Skin epidermis (tissue), 12 donors: ENCODE results near the gene FANCC.
"Not testable (repeated sequence)": the region's sequence is repeated elsewhere in the genome, so short reads cannot be mapped to it uniquely, and the experiment has no call there.

Experiments used
- H3K27ac ChIP-seq, 21 experiments: fragments of 200-600 bp; sonication (generic) in 11 of 21; one replicate each; pipeline ENCODE4 v1.5.0; 2020; ENCODE audit warnings: mild to moderate bottlenecking in 3 of 21, inconsistent platforms in 2 of 21, moderate library complexity in 2 of 21
- H3K4me3 ChIP-seq, 7 experiments: fragments of 200-600 bp; sonication (generic) in 2 of 7; one replicate each; pipeline ENCODE4 v1.5.0; 2020; ENCODE audit warnings: inconsistent platforms in 2 of 7, mild to moderate bottlenecking in 2 of 7, moderate library complexity in 1 of 7

FANCC gene

GRCh38 chr9:95286151-95286550, 31.4 kb downstream of the FANCC start:
- Histone ChIP-seq H3K4me3 (no peak overlapping the region), H3K27ac (no peak overlapping the region)

GRCh38 chr9:95285307-95285706, 32.2 kb downstream of the FANCC start:
- Histone ChIP-seq H3K27ac (no peak overlapping the region), H3K4me3 (no peak overlapping the region)

- Histone ChIP-seq H3K4me3 (no peak overlapping the region), H3K27ac (no peak overlapping the region)
Measured at GRCh38 chr9:95284162-95285080, 33.1 kb downstream of the FANCC start.

- H3K4me3 ChIP-seq = no peak overlapping the region
- H3K27ac ChIP-seq = no peak overlapping the region
Measured at GRCh38 chr9:95283673-95284072, 33.8 kb downstream of the FANCC start.

- no peak overlapping the region for H3K4me3 ChIP-seq
- no peak overlapping the region for H3K27ac ChIP-seq
Measured at GRCh38 chr9:95282332-95282731, 35.2 kb downstream of the FANCC start.

GRCh38 chr9:95280745-95281144, 36.8 kb downstream of the FANCC start:
- no peak overlapping the region for H3K4me3 ChIP-seq
- no peak overlapping the region for H3K27ac ChIP-seq

DNA sequence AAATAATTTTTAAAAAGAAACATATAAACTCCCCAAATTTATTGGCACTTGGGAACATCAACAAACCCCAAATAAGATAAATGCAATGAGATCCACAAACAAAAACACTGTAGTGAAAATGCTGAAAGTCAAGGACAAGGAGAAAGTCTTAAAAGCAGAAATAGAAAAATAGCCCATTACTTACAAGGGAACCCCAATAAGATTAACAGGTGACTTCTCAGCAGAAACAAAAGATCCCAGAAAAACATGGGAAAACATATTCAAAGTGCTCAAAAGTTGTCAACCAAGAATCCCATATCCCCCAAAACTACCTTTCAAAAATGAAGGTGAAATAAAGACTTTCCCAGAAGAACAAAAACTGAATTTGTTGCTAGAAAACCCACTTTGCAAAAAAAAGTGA, 40.0 kb downstream of the FANCC start:
- Histone ChIP-seq H3K27ac (no peak overlapping the region), H3K4me3 (no peak overlapping the region)

DNA sequence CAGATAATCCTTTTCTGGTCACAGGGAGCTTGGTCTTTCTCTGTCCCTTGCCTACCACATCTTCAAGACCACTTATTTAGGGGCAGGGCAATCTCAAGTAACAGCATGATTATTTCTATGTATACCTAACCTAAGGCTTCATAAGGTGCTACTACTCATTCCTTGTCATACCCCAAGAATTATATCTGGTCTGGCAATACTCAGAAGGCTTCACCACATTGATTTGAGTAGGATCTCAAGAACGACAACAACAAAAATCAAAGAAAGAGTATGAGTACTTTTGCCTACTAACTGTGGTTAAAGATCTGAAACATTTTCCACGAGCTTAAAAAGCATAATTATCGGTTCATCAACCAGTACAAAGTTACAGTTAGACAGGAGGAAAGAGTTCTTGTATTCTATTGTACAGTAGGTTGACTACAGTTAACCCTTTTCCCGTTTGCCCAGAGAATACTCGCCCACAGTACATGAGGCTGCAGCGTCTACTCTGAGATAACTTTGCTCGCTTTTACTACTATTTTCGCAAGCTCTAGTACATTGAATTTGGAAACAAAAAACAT, 41.0 kb downstream of the FANCC start:
- Histone ChIP-seq H3K27ac (no peak overlapping the region), H3K4me3 (no peak overlapping the region)

DNA sequence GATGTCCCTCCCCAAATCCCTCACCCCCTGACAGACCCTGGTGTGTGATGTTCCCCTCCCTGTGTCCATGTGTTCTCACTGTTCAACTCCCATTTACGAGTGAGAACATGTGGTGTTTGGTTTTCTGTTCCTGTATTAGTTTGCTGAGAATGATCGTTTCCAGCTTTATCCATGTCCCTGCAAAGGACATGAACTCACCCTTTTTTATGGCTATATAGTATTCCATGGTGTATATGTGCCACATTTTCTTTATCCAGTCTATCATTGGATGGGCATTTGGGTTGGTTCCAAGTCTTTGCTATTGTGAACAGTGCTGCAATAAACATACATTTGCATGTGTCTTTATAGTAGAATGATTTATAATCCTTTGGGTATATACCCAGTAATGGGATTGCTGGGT, 43.3 kb downstream of the FANCC start:
- H3K27ac ChIP-seq, H3K4me3 ChIP-seq: not testable (repeated sequence)

DNA sequence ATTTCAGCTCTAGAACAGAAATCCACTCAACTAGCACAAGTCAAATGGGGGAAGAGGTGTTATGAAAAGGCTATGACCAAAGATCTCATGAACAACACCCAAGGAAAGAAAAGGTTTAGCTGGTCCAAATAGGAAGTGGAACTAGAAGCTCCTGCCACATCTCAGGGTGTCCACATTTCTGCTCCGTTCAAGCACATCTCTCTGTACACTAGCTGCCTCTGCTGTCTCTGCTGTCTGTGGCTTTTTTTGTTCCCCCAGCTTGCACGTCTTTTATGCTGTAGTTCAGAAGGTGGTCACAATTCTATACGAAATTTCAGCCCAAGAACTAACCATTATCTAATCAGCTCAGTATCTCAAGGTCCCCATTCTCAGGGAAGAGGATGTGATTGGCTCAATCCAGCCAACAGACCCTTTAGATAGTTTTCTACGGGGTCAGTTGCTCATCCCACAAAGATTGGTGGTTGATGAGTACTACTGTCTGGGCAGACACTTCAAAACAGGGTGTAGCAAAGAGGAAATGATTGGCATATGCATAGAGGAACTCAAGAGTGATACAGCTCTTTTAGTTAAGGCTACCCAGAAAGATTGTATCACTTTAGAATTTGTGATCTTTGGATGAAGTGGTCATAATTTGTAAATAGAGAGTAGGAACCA, 44.0 kb downstream of the FANCC start:
- H3K27ac ChIP-seq = no peak overlapping the region
- no peak overlapping the region for H3K4me3 ChIP-seq

DNA sequence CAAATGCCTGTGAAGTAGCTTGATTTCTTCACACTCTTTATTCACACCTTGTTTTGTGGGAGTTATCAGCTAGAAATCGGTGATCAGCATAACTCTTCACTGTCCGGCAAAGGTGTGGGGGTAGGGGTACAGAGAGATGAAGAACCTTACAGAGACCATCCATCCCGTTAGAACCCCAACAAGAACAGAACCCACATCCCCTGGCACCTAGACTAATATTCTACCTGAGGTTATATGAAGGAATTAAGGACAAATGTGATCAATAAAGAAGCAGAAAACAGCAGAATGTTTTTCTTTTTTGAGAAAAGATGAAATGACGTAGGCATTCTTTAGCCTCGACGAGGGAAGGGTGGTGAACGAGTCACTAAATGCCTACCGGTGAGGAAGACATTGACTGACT, 44.7 kb downstream of the FANCC start:
- no peak overlapping the region for H3K27ac ChIP-seq
- no peak overlapping the region for H3K4me3 ChIP-seq

GRCh38 chr9:95270790-95271189, 46.7 kb downstream of the FANCC start:
- Histone ChIP-seq H3K27ac (no peak overlapping the region), H3K4me3 (no peak overlapping the region)

- H3K27ac ChIP-seq, H3K4me3 ChIP-seq: not testable (repeated sequence)
Measured at GRCh38 chr9:95269803-95270773, 47.4 kb downstream of the FANCC start.

DNA sequence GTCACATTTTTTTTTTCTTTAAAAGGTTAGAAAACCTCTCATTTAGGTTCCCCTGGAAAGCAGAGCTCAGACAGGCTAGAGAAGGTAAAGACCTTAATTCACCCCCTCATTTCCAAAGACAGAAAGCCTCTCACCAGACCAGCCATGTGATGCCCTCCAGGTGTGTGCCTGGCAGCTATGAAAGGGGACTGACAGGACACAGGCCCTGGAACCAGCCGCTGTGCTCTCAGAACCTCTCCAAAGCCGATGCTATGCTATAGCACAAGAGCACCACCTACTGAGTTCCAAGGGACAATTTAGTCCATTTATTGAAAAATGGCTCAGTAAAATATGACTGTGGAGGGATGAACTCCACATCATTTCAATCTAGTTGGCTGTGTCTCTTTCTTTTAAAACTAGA, 48.8 kb downstream of the FANCC start:
- Histone ChIP-seq H3K4me3 (no peak overlapping the region), H3K27ac (no peak overlapping the region)

DNA sequence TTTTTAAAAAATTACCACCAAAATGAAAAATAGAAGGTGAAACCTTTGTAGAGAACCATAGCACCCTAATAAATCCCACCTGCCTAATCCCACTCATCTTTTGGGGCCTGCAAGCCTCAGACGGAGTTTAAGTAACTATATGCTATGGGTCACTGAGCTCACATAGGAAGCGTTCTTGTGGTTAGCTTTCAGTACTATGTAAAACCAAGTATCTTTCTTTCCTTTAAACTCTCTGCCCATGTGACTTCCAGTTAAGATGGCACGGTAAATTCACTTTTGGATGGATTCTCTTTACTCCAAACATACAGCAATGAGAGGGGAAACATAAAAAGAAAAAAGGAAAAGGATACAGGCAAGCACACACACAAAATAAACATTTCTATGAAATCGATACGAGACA, 50.9 kb downstream of the FANCC start:
- no peak overlapping the region for H3K27ac ChIP-seq
- no peak overlapping the region for H3K4me3 ChIP-seq

GRCh38 chr9:95265960-95266359, 51.5 kb downstream of the FANCC start:
- no peak overlapping the region for H3K27ac ChIP-seq

DNA sequence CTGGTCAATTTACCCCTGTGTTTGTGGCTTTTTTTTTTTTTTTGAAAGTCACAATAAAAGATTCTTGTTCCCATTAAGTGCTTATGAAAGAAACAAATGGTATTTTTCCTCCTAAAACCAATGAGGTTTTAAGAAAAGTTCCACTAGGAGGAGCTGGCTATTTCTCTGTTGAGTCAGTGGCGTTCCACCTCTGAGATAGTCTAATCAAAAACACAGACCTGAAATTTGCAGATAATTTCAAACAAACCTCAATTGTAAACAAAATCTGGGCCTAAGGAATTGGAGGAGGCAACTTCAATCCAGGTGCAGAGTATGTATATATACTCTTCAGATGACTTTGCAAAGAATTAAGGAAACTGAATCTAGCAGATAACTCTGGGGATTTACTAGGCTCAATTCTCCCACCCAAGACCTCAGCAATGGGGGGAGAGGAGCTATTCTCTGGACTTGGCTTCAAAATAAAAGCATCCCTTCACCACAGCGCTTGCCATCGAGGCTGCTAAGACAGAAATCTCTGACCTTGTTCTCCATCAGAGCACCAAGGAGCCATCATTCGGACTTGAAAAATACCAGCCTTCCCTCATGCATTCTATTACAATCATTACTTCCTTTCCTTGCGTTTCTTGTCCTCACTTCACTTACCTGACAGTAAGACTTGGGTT, 52.4 kb downstream of the FANCC start:
- no peak overlapping the region for H3K27ac ChIP-seq
- no peak overlapping the region for H3K4me3 ChIP-seq

More at GRCh38 chr9:95265960-95266359, 51.5 kb downstream of the FANCC start:
- no peak overlapping the region for H3K4me3 ChIP-seq

- Histone ChIP-seq H3K27ac (no peak overlapping the region), H3K4me3 (no peak overlapping the region)
Measured at GRCh38 chr9:95261890-95262289, 55.6 kb downstream of the FANCC start.

DNA sequence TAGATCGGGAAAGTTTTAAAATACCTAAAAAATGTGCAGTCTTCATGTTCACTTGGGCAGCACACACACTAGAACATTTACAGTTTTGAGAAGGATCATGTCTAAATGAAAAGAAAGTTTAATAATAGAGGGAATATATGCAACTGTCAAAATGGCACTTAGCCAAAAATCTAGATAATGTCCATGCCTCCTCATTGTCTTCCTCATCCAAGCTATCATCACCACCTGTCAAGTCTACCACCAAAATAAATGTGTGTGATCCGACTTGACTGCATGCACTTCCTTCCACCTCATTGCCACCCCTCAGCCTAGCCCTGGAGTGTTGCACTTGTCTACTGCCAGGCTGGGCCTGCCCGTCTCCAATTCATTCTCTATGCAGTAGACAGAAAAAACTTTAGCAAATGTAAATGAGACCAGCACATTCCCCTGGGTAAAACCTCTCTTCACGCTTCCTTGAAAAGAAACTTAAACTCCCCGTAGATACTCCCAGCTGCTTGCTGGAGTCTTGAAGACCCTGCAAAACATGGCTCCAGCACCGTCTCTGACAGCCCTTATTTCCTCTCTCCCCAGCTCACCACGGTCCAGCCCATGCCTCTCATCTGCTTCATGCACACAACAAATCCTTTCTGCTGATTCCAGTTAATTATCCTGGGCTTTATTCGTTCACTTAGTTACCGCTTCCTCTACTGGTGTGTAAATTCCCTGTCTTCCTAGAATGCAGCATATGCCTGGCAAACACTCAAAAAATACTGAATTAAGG, 66.9 kb downstream of the FANCC start:
- Histone ChIP-seq H3K27ac (no peak overlapping the region), H3K4me3 (no peak overlapping the region)
